MCF 10A (cell line): Measurements from ENCODE around the gene PTPRG. TPM values are rescaled to one million over a fixed set of nuclear protein-coding genes. Genes with fewer than 3 reads are reported as not detected.
A peak's percentile ranks its signal among the peaks of the same experiment; 100 is the strongest.
"Not testable (repeated sequence)": the region's sequence is repeated elsewhere in the genome, so short reads cannot be mapped to it uniquely, and the experiment has no call there.

Experiments used
- BruUV-seq: library from RNA; stranded (reverse); fragments of 400-500 nt; replicated peaks from 2 replicates; lab custom pipeline; 2021; lab: Mats Ljungman, UMichigan
- CTCF ChIA-PET: fragments of 300-600 bp; sonication (Branson Sonifier 250); formaldehyde crosslinking; extraction: SDS; loops from one replicate; lab custom pipeline; 2021; ENCODE audit warnings: antibody characterized with exemption, inconsistent platforms; lab: Yijun Ruan, JAX
- POLR2A ChIA-PET: fragments of 300-600, 350-650 bp; sonication (Branson Sonifier 250); formaldehyde crosslinking; extraction: SDS; loops from one replicate; lab custom pipeline; 2020; ENCODE audit warnings: antibody characterized with exemption, inconsistent platforms; lab: Yijun Ruan, JAX
- DNase-seq: peaks from one replicate; pipeline ENCODE4 v3.0.0-alpha.2; 2018; ENCODE audit not compliant: unreplicated experiment
- H3K27ac Mint-ChIP-seq: one replicate; pipeline ENCODE4 v1.8.0; 2022; ENCODE audit warnings: mild to moderate bottlenecking, low read depth, mixed read lengths; ENCODE audit not compliant: unreplicated experiment
- H3K27me3 Mint-ChIP-seq: one replicate; pipeline ENCODE4 v1.8.0; 2022; ENCODE audit warnings: mixed read lengths; ENCODE audit not compliant: insufficient read depth, unreplicated experiment
- H3K36me3 Mint-ChIP-seq: one replicate; pipeline ENCODE4 v1.8.0; 2022; ENCODE audit warnings: mild to moderate bottlenecking, moderate library complexity, mixed read lengths; ENCODE audit not compliant: insufficient read depth, unreplicated experiment
- H3K4me1 Mint-ChIP-seq: one replicate; pipeline ENCODE4 v1.8.0; 2022; ENCODE audit warnings: mixed read lengths; ENCODE audit not compliant: insufficient read depth, unreplicated experiment
- H3K4me3 Mint-ChIP-seq: one replicate; pipeline ENCODE4 v1.8.0; 2022; ENCODE audit warnings: mild to moderate bottlenecking, moderate library complexity, mixed read lengths; ENCODE audit not compliant: unreplicated experiment
- H3K9me3 Mint-ChIP-seq: one replicate; pipeline ENCODE4 v1.8.0; 2022; ENCODE audit warnings: mixed read lengths; ENCODE audit not compliant: unreplicated experiment
- CTCF ChIP-seq: fragments of 200-600 bp; IDR thresholded peaks from one replicate; pipeline ENCODE4 v1.8.0; 2022; ENCODE audit warnings: antibody characterized with exemption, mild to moderate bottlenecking; ENCODE audit not compliant: unreplicated experiment
- intact Hi-C: fragments of 100-400 bp; cut with micrococcal nuclease; formaldehyde crosslinking; loops from 2 replicates; pipeline ENCODE4 v1.14.1; 2022
- total RNA-seq: library from RNA; stranded (reverse); gene quantifications from 2 replicates; pipeline ENCODE4 v1.2.3, GENCODE V29; 2022

PTPRG gene
- total RNA-seq, 1 experiment from 2014 or later = 54.5 TPM

DNA sequence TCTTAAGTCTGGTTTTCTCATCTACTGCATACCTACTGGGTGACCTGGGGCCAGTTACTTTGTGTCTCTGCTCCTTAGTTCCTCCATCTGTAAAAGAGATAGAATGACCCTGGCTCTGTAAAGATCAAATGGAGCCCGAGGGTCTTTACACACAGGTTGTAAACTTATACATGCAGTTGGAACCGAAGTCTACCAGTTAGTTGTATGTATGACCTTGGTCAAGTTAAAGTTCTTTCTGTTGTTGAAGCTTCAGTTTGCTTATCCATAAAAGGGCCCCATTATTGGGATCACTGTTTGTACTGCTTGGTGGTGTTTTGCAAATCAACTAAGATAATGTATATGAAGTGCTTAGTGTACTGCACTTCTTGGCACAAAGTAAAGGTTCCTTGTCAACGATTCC, 186.9 kb downstream of the PTPRG start:
- ChIA-PET CTCF (interaction anchor here (0.6 kb wide), 1 partner anchor 1004 kb away, joined by 3 read pairs; no protein-coding TSS in a partner anchor), POLR2A (no interaction called here)
- TF ChIP-seq CTCF = no peak
- no peaks in the 10 kb centered on the region for H3K4me1 Mint-ChIP-seq
- H3K9me3 Mint-ChIP-seq = no peaks in the 10 kb centered on the region
- intact Hi-C loops = no loop called here
- no peak overlapping the region for H3K27ac Mint-ChIP-seq
- BruUV-seq = no TSS peak
- no peak overlapping the region for H3K4me3 Mint-ChIP-seq
- DNase-seq = no peak
- no peaks in the 10 kb centered on the region for H3K27me3 Mint-ChIP-seq
- H3K36me3 Mint-ChIP-seq = peaks cover 14% of the 10 kb centered on the region

- Mint-ChIP-seq H3K4me3 (no peak overlapping the region), H3K27me3 (no peaks in the 10 kb centered on the region), H3K27ac (no peak overlapping the region), H3K36me3 (peaks cover 20% of the 10 kb centered on the region), H3K4me1 (peaks cover 3% of the 10 kb centered on the region), H3K9me3 (no peaks in the 10 kb centered on the region)
- CTCF ChIA-PET = interaction anchor here (0.6 kb wide), 1 partner anchor 100 kb away, joined by 3 read pairs; no protein-coding TSS in a partner anchor
- POLR2A ChIA-PET = no interaction called here
- intact Hi-C loops = no loop called here
- DNase-seq = no peak
- BruUV-seq = TSS peak; percentile 13
- no peak for TF ChIP-seq CTCF
Measured at GRCh38 chr3:61750766-61751165, 189.4 kb downstream of the PTPRG start.

DNA sequence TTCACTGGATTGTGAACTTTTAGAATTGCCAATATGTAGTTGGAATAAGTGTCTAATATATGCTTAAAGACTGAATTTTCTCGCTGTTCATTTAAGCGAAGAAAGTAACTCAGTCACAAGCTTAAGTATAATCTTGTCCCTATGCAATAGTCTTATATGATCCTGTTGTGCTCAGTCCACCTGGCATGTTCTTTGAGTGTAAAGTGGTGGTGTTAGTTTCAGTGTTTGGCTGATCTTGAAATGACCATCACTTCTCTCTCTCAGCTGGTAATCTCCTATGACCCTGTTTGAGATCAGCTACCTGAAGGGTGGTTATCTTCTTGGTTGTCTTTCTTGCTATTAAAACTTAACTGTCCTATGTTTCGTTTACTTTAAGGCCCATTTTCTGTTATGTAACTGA, 197.5 kb downstream of the PTPRG start:
- BruUV-seq = no TSS peak
- Mint-ChIP-seq H3K27me3 (no peaks in the 10 kb centered on the region), H3K27ac (no peak overlapping the region), H3K36me3 (peaks cover 18% of the 10 kb centered on the region), H3K9me3 (no peaks in the 10 kb centered on the region), H3K4me3 (no peak overlapping the region), H3K4me1 (peaks cover 17% of the 10 kb centered on the region)
- CTCF ChIA-PET = interaction anchor here (0.6 kb wide), 1 partner anchor 233 kb away, joined by 3 read pairs; no protein-coding TSS in a partner anchor
- intact Hi-C loops = no loop called here
- POLR2A ChIA-PET = no interaction called here
- no peak for TF ChIP-seq CTCF
- DNase-seq = no peak

DNA sequence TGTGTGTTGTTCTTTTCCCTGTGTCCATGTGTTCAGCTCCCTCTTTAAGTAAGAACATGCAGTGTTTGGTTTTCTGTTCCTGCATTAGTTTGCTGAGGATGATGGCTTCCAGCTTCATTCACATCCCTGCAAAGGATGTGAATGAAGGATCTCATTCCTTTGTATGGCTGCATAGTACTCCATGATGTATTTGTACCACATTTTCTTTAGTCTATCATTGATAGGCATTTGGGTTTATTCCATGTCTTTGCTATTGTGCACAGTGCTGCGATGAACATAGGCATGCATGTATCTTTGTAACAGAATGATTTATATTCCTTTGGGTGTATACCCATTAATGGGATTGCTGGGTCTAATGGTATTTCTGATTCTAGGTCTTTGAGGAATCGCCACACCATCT, 199.4 kb downstream of the PTPRG start:
- intact Hi-C loops, H3K4me3 Mint-ChIP-seq, CTCF ChIA-PET, H3K27ac Mint-ChIP-seq, DNase-seq, POLR2A ChIA-PET, BruUV-seq, H3K9me3 Mint-ChIP-seq, H3K27me3 Mint-ChIP-seq: not testable (repeated sequence)
- peaks cover 16% of the 10 kb centered on the region for H3K36me3 Mint-ChIP-seq
- H3K4me1 Mint-ChIP-seq = peaks cover 32% of the 10 kb centered on the region
